ENCODE results near the gene RAB6B.
A peak's percentile ranks its signal among the peaks of the same experiment; 100 is the strongest.

RAB6B gene

DNA sequence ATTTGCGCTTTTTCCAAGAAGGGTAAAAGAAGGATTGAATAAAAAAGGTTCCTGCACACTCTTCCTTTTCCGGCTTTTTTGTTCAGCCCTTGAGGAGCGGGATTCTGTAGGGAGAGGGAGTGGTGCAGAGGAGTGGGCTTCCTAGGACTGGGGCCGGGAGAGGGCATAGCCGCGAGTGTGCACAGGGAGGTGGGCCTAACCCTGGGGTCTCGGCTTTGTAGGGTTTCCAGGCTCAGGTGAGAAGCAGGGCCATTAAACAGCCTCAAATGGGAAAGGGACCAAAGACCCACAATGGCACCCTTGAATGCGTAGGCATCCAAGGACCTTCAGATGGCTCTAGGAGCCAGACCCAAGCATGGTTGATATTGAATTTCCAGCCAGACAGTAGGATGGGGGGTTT lies 35.4 kb upstream of the RAB6B start (continued):
- TF ChIP-seq, protein P1, sequence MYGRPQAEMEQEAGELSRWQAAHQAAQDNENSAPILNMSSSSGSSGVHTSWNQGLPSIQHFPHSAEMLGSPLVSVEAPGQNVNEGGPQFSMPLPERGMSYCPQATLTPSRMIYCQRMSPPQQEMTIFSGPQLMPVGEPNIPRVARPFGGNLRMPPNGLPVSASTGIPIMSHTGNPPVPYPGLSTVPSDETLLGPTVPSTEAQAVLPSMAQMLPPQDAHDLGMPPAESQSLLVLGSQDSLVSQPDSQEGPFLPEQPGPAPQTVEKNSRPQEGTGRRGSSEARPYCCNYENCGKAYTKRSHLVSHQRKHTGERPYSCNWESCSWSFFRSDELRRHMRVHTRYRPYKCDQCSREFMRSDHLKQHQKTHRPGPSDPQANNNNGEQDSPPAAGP (tag by site-specific recombination; IDR thresholded peaks at IDR 0.05): no peak
- TF ChIP-seq ZNF214 (tag by site-specific recombination; IDR thresholded peaks at IDR 0.05; ENCODE audit: borderline replicate concordance): no peak
- no peak for TF ChIP-seq ZNF514 (tag by site-specific recombination; IDR thresholded peaks at IDR 0.05)

DNA sequence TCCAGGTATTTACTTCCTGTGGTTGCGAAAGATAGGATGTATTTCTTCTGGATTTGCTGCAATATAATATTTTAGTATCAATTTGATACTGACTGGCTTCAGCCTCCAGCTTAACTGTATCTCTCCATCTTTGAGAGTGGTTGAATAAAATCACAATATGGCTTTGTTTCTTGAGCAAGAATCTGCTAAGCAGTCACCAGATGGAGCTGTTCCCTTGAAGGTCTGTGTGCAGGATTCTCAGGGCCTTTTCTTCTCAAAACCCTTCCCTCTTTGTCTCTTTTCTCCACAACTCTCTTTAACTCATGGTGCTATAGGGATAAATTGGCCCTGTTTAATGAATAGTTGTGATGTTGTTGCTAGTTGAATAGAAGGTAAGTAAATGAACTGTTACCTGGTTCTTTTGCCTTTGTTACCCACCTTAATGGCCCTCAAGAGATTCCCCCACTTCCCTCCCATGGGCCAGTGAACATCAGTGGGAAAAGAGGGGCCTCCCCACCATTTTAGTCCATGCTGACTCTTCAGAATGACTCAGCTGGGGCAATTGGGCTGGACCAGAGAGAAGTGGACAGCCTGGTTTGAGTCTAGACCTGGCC lies 34.8 kb upstream of the RAB6B start:
- H3K27ac ChIP-seq (ENCODE audit: extremely low read depth, low read depth, low read length): no peak overlapping the region
- CTCF ChIA-PET: interaction anchor here (0.5 to 6.3 kb wide), 13 partner anchors 14 to 543 kb away, joined by 3 to 45 read pairs (median 4); no protein-coding TSS in a partner anchor
- H3K4me3 ChIP-seq (ENCODE audit: low read depth, low read length): no peak overlapping the region
- no peaks in the 10 kb centered on the region for H3K4me1 ChIP-seq (ENCODE audit: control insufficient read depth, insufficient read depth, low read length)
- POLR2A ChIA-PET: interaction anchor here (1.1 kb wide), 1 partner anchor 107 kb away, joined by 3 read pairs; no protein-coding TSS in a partner anchor
- no peaks in the 10 kb centered on the region for H3K36me3 ChIP-seq (ENCODE audit: control insufficient read depth in 2 of 2, insufficient read depth in 1 of 2, low read length in 2 of 2)
- H3K9me3 ChIP-seq (ENCODE audit: control insufficient read depth, insufficient read depth, low read depth, low read length): no peaks in the 10 kb centered on the region
- TF ChIP-seq KLF16 (tag by site-specific recombination; IDR thresholded peaks at IDR 0.05) (no peak), GFI1B (tag by site-specific recombination; IDR thresholded peaks at IDR 0.05) (no peak), ZNF664 (tag by site-specific recombination; IDR thresholded peaks at IDR 0.05) (no peak), GLIS1 (tag by site-specific recombination; IDR thresholded peaks at IDR 0.05) (no peak), ZNF354C (tag by site-specific recombination; IDR thresholded peaks at IDR 0.05; ENCODE audit: borderline replicate concordance, low read depth) (no peak), ZNF777 (tag by site-specific recombination; IDR thresholded peaks at IDR 0.05; ENCODE audit: borderline replicate concordance) (no peak), YY1 (tag by site-specific recombination; IDR thresholded peaks at IDR 0.05) (no peak), PRDM1 (tag by site-specific recombination; IDR thresholded peaks at IDR 0.05) (0 out of 2 replicates have a peak, but pooled peaks have one; percentile 7), BCL11A (tag by site-specific recombination; IDR thresholded peaks at IDR 0.05; ENCODE audit: low read depth) (no peak), ZNF274 (IDR thresholded peaks at IDR 0.05; ENCODE audit: low read length) (no peak), ZNF274 (tag by site-specific recombination; IDR thresholded peaks at IDR 0.05; ENCODE audit: borderline replicate concordance) (no peak), ZNF548 (tag by site-specific recombination; IDR thresholded peaks at IDR 0.05) (no peak), ZNF843 (tag by site-specific recombination; IDR thresholded peaks at IDR 0.05) (no peak), ZFP41 (tag by site-specific recombination; IDR thresholded peaks at IDR 0.05; ENCODE audit: borderline replicate concordance) (no peak), ZNF549 (tag by site-specific recombination; IDR thresholded peaks at IDR 0.05) (no peak), ZNF654 (tag by site-specific recombination; IDR thresholded peaks at IDR 0.05; ENCODE audit: low read depth) (peak; percentile 77), KLF8 (tag by site-specific recombination; IDR thresholded peaks at IDR 0.05) (no peak), ZNF433 (tag by site-specific recombination; IDR thresholded peaks at IDR 0.05; ENCODE audit: low read depth) (no peak)
- TF ChIP-seq, protein P2, sequence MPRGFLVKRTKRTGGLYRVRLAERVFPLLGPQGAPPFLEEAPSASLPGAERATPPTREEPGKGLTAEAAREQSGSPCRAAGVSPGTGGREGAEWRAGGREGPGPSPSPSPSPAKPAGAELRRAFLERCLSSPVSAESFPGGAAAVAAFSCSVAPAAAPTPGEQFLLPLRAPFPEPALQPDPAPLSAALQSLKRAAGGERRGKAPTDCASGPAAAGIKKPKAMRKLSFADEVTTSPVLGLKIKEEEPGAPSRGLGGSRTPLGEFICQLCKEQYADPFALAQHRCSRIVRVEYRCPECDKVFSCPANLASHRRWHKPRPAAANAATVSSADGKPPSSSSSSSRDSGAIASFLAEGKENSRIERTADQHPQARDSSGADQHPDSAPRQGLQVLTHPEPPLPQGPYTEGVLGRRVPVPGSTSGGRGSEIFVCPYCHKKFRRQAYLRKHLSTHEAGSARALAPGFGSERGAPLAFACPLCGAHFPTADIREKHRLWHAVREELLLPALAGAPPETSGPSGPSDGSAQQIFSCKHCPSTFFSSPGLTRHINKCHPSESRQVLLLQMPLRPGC (tag by site-specific recombination; IDR thresholded peaks at IDR 0.05): no peak
- TF ChIP-seq, protein P3, sequence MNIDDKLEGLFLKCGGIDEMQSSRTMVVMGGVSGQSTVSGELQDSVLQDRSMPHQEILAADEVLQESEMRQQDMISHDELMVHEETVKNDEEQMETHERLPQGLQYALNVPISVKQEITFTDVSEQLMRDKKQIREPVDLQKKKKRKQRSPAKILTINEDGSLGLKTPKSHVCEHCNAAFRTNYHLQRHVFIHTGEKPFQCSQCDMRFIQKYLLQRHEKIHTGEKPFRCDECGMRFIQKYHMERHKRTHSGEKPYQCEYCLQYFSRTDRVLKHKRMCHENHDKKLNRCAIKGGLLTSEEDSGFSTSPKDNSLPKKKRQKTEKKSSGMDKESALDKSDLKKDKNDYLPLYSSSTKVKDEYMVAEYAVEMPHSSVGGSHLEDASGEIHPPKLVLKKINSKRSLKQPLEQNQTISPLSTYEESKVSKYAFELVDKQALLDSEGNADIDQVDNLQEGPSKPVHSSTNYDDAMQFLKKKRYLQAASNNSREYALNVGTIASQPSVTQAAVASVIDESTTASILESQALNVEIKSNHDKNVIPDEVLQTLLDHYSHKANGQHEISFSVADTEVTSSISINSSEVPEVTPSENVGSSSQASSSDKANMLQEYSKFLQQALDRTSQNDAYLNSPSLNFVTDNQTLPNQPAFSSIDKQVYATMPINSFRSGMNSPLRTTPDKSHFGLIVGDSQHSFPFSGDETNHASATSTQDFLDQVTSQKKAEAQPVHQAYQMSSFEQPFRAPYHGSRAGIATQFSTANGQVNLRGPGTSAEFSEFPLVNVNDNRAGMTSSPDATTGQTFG (tag by site-specific recombination; IDR thresholded peaks at IDR 0.05; ENCODE audit: borderline replicate concordance): no peak
- TF ChIP-seq, protein P4, sequence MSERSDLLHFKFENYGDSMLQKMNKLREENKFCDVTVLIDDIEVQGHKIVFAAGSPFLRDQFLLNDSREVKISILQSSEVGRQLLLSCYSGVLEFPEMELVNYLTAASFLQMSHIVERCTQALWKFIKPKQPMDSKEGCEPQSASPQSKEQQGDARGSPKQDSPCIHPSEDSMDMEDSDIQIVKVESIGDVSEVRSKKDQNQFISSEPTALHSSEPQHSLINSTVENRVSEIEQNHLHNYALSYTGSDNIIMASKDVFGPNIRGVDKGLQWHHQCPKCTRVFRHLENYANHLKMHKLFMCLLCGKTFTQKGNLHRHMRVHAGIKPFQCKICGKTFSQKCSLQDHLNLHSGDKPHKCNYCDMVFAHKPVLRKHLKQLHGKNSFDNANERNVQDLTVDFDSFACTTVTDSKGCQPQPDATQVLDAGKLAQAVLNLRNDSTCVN (tag by site-specific recombination; optimal IDR thresholded peaks at IDR 0.05): no peak
- TF ChIP-seq, protein P5, sequence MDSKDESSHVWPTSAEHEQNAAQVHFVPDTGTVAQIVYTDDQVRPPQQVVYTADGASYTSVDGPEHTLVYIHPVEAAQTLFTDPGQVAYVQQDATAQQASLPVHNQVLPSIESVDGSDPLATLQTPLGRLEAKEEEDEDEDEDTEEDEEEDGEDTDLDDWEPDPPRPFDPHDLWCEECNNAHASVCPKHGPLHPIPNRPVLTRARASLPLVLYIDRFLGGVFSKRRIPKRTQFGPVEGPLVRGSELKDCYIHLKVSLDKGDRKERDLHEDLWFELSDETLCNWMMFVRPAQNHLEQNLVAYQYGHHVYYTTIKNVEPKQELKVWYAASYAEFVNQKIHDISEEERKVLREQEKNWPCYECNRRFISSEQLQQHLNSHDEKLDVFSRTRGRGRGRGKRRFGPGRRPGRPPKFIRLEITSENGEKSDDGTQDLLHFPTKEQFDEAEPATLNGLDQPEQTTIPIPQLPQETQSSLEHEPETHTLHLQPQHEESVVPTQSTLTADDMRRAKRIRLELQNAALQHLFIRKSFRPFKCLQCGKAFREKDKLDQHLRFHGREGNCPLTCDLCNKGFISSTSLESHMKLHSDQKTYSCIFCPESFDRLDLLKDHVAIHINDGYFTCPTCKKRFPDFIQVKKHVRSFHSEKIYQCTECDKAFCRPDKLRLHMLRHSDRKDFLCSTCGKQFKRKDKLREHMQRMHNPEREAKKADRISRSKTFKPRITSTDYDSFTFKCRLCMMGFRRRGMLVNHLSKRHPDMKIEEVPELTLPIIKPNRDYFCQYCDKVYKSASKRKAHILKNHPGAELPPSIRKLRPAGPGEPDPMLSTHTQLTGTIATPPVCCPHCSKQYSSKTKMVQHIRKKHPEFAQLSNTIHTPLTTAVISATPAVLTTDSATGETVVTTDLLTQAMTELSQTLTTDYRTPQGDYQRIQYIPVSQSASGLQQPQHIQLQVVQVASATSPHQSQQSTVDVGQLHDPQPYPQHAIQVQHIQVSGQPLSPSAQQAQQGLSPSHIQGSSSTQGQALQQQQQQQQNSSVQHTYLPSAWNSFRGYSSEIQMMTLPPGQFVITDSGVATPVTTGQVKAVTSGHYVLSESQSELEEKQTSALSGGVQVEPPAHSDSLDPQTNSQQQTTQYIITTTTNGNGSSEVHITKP (tag by site-specific recombination; IDR thresholded peaks at IDR 0.05): 0 out of 2 replicates have a peak, but pooled peaks have one; percentile 9

Measured in HEK293 (cell line).